ENCODE results near the gene CD84.
A peak's percentile ranks its signal among the peaks of the same experiment; 100 is the strongest.
"Not testable (repeated sequence)": the region's sequence is repeated elsewhere in the genome, so short reads cannot be mapped to it uniquely, and the experiment has no call there.

CD84 gene, protein sequence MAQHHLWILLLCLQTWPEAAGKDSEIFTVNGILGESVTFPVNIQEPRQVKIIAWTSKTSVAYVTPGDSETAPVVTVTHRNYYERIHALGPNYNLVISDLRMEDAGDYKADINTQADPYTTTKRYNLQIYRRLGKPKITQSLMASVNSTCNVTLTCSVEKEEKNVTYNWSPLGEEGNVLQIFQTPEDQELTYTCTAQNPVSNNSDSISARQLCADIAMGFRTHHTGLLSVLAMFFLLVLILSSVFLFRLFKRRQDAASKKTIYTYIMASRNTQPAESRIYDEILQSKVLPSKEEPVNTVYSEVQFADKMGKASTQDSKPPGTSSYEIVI

DNA sequence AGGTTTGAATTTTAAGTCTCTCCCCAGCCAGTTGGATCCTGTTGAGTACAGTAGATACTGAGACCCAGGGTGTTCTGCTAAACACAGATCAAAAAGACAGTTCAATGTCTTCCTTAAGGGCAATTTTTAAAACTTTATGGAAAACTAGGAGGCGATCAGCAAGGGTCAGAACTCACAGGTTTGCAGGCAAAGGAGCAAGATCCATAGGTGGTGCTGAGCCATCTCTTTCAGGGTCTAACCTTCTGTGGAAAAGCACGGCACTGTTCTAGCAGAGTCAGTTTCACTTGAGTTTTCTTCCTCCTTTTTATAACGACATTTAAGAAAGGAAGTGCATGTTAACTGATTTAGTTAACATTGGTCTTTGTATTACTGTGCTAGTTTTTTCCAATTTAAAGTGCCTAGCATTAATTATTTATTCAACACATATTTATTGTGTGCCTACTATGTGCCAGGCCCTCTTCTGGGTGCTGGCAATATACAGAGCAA lies at the start of gene CD84:
TSS of gene CD84 (minus strand) at position 281 of the 486 bp plus-strand sequence. CDS start at position 222, 59 bp downstream.
- DNase-seq, result peak; percentile 76

DNA sequence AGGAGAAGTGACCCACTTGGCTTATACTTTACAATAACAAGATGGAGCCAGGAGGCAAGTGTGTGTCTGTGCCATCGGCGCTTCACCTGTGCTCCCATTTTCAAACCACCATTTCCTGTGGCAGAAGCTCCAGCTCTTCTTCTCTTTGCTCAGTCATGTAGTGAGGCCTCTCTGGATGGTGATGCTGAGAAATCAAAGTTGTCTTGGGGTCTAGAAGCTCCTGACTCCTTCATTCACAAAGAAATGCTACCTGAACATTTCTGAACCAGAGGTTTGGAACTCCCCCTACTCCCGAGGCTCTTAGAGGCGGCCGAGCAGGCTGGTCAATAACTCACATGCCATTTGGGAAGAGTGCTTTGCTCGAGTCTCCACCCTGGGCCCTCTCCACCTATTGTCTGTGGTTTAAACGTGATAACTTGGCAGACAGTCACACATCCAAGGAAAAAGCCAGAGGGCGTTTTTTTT lies 49.5 kb upstream of the CD84 start:
- DNase-seq, result no peak

DNA sequence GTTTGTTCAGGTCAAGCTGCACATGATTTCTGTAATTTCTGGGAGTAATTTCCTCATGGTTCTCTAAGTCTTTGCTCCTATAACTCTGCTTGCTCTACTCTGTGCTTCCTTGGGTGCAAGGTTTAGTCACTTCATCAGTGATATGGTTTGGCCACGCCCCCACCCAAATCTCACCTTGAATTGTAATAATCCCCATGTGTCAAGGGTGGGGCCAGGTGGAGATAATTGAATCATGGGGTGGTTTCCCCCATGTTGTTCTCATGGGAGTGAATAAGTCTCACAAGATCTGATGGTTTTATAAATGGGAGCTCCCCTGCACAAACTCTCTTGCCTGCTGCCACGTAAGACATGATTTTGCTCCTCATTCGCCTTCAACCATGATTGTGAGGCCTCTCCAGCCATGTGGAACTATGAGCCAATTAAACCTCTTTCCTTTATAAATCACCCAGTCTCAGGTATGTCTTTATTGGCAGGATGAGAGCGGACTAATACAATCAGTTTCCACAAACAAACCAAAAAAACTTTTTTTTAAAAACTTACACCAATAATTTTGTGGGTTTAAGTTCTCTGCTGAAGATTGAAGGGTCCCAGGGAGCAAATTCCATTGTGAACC lies 48.5 kb upstream of the CD84 start:
- DNase-seq, result not testable (repeated sequence)

DNA sequence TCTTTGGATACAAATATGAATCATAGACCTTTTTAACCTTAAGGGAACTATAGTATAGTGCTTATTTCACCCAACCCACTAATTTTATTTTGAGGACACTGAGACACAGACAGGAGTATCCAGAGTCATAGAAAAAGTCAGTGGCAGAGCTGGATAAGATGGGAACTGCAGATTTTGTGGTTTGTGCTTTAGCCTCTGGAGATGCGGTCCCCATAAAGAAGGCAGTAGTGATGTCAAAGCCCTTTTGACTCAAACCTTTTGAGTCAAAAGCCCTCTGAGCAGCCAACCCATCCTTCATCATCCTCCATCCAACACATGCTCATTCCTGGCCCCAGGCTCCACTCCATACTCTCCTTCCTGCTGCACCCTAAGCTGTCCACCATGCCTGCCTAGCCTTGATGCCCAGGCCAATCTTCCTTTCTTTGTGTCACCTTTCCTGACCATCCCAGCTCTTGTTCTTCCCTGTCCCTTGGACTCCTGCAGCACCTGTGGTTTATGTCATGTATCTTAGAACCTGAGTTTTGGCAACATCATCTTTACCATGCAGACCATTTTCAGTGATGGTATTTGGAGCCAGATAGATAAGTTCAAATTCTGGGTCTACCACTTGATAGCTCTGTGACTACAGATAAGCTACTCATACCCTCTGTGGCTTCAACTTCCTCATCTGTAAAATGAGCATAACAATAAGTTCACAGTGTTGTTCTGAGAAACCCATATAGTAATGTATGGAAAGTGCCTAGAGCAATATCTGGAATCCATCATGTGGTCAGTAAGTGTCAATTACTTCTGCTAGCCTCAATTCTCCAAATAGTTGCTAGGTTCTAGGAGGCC lies 47.4 kb upstream of the CD84 start:
- DNase-seq, result peak; percentile 49

DNA sequence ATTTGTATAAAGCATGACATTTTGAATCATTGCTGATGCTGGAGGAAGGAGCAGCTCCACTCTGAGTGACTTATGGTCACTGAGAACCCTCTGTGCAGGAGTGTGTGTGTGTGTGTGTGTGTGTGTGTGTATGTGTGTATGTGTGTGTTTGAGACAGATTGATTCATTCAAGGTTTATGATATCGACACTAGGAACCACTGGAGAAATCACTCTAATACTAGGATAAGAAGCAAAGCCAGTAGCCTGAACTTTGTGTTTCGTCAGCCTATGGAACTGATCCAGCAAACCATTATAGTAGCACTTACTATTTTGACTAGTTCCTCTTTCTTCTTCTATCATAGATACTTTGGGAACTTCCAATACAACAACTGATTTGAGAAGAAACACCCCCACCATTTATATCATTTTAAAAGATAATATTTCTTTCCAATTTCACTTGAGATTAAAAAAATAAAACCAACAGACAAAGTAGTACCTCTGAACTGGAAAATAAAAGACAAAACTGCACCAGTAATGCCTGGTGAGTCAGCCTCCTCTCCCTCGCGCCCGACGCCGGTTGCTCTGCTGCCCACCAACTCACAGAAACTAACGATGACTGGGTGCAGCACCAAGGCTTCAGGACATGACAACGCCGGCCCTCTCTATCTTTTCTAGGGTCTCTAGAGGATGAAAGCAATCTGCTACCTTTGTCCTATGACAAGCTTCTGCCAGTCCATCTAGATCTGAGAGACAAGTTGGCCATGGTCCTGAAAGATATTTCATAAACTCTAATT lies 46.6 kb upstream of the CD84 start:
- peak; percentile 76 for DNase-seq

DNA sequence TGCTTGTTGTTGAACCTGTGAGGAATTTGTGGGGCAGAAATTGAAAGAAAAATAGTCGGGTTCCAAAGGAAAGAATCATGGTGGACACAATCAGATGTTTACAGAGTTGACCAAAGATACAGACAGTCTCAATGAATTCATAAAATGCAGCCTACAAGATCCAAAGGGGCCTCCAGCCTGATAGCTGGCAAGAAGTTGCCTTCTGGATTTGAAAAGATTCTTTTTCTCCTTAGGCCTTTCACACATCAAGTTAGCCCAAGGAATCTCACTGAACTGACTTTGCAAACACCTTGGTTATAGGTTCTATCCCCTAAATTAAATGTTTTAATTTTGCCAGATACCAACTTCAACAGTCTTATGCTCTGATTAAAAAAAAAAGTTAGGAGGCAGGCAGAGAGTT lies 46.0 kb upstream of the CD84 start:
- no peak for DNase-seq

DNA sequence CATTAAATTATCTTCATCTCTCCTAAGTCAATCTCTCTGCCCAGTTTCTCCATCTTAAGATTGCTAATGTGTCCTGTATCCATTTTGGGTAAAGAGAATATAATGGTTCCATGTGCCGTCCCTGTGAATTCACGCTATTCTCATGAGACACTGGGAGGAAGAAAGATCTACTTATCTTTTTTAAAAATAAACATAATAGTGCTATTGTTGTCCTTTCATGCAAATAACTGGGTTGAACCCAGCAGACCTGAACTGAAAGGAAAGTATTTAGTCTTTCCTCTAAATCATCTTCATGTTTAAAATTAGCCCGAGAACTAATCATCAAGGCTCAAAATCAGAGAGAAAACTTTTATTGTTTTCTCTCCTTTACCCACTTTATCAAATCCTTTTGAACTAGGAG lies 45.2 kb upstream of the CD84 start:
- no peak for DNase-seq

DNA sequence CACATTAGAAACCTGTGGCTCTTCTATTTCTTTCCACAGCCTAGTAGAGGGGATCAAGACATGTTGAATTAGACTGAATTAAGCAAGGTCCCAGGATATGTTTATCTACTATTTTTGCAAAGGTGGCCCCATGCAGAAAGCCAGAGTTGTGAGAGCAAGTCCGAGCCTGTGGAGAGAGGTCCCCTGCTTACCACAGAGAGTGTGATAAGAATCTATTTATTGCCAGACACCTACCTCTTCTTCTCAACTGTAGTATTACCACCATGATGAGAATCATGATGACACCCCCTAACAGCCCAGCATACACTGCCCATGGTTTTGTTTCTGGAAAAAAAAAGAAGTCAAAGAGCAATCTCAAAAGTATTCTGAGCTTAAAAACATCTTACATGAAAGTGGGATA lies 44.6 kb upstream of the CD84 start:
- DNase-seq, result no peak

DNA sequence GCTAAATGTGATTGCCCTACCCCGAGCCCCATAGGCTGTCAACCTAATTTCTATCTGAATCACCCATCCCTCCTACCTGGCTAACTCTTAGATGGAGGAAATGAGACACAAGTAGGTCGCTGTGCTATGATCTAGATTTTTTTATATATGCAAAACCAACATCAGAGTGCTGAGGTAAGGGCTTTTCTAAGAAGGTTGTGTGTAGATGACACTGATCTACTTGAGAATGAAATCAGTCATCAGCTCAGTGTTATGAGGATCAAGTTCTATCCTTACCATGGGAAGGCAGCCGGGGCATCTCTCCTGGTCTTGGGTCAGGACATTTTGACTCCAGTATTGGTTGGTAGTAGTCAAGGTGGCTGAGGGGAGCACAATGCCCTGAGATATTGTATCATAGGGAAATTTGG lies 43.9 kb upstream of the CD84 start:
- no peak for DNase-seq

DNA sequence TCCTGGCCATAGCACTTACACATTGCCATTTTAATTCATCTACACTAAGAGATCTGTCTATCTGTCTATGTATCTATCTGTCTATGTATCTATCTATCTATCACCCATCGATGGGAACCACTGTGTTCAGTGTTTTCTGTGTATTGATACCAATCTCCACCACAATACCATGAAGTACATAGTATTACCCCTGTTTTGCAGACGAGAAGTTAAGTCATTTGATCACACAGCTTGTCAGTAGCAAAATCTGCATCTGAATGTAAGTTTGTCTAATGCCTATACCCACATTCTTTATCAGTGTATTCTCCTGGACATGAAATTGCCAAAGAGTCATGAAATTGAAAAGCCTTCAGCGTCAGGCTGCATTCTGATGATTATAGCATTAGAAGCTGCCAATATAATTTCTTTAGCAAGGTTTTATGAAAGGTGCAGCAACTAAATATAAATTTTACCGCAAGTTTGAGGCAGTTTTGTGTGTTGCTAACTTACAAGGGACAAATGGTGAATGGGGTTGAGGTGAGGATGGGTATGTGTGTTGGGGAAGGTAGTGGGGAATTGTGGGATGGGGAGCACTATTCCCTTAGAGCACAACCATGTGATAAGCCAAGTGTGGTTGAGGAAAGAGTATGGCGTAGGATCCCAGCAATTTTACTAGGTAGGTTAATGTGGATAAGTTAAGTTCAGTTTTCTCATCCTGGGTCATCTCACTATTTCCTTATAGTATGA lies 43.4 kb upstream of the CD84 start:
- DNase-seq, result no peak

DNA sequence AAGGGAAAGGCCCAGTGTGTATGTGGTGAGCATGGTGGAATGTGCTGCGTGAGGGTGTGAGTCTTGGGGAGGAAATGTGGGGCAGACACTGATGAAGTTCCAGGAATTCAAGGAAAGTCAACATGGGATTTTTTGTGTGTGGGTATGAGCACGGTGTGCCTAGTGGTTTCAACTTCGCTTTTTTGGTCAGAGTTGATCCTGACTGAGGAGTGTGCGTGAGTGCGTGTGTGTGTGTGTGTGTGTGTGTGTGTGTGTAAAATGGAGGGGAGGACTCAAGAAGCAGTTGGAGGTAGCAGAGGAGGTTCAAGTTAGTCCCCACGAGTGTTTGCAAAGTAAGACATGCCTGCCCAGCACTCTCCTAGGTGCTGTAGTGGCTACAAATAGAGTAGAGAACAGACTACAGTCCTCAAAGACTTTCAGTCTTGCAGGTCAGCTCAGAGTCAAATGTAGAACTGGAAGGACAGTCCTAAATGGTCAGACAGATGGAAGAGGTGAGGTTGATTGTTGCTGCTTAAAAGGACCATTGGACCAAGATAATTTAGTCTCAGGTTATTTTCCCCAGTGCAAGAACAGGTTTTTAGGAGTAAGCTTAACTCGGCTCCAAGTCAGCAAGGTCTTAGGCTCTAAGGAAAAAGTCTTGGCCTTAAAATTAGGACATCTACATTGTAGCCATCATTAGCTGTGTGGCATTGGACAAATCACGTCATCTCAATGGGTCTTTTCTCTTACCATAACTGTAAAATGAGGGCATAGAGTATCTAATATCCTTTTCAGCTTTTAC lies 42.5 kb upstream of the CD84 start:
- peak; percentile 77 for DNase-seq

DNA sequence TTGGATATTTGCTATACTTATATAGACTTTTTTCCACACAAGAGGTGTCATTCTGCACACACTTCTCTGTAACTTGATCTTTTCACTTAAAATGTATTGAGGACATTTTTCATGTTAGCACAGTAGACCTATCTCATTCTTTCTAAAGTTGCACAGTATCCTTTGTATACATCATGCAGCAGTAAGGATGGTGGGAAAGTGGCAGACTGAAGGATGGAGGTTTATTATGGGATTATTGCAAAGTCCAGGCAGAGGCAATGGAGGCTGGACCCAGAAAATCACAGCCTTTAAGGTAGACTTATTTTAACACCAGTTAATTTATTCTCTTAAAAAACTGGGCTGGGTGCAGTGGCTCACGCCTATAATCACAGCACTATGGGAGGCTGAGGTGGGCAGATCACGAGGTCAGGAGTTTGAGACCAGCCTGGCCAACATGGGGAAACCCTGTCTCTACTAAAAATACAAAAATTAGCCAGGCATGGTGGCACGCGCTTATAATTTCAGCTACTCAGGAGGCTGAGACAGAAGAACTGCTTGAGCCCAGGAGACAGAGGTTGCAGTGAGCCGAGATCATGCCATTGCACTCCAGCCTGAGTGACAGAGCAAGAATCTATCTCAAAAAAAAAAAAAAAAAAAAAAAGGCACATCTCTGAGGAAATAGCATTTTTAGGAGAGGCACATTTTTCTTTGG lies 41.8 kb upstream of the CD84 start:
- DNase-seq, result no peak

DNA sequence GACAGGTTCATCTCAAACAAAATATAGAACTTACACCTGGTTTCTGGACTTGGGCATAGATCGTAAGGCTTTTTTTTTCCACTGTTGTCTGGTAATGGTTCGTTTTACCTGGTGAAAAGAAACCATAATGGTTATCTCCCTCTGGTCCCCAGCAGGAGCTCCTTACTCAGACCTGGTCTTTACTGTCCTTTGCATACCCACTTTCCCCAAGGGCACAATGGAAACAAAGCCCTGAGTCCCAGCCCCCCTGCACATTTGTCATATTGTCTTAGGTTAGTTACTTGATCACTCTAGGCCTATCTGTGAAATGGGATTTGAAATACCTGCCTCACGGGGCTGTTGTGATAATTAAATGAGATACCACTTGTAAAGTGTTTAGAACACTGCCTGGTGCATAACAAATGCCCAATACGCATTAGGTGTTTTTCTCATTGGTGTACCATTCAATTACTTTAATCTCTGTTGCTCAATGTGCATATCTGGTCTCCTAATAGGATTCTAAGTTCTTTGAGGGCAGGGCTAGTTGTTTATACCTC lies 40.5 kb upstream of the CD84 start:
- DNase-seq, result no peak

DNA sequence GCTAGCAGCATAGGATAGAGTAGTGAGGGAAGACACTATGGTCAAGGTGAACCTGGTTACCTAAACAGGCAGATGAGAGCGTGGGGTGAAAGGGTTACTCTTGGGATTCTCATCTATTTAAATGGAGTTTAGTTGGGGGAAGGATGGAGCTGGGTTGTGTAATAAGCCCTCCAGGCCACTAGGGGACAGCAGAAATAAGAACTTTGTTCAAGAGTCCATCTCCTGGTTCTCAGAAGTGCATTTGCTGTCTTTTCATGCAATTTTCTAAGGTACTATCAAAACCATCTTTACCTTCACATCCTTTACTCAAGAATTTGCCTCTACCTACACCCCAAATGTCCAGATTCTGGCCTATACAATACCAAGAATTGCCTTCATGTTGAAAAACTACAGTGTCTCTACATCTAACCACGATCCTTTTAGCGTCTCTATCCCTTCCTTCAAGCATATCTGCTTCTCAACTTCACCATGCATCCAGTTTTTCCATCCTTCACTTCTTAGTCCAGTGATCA lies 39.5 kb upstream of the CD84 start:
- DNase-seq, result peak; percentile 52

DNA sequence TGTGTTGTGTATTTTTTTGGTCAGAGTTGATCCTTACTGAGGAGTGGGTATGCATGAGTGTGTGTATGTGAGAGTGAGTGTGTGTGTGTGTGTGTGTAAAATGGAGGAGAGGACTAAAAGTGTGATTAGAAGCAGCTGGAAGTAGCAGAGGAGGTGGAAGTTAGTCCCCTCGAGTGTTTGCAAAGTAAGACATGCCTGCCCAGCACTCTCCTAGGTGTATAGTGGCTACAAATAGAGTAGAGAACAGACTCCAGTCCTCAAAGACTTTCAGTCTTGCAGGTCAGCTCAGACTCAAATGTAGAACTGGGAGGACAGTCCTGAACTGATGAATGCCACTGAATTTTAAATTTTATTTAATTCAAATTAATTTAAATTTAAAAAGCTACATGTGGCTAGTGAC lies 39.0 kb upstream of the CD84 start:
- peak; percentile 4 for DNase-seq

DNA sequence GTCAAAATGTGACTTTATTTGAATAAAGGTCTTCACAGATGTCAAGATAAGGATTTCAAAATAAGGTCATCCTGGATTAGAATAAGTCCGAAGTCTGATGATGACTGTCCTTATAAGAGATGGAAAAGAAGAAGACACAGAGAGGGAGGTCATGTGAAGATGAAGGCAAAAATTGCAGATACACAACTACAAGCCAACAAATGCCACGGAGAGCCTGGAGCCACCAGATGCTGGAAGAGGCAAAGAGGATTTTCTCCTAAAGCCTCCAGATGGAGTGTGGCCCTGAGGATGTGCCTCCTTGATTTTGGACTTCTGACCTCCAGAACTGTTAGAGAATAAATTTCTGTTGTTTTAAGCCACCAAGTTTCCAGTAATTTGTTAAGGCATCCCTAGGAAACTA lies 36.4 kb upstream of the CD84 start:
- no peak for DNase-seq

DNA sequence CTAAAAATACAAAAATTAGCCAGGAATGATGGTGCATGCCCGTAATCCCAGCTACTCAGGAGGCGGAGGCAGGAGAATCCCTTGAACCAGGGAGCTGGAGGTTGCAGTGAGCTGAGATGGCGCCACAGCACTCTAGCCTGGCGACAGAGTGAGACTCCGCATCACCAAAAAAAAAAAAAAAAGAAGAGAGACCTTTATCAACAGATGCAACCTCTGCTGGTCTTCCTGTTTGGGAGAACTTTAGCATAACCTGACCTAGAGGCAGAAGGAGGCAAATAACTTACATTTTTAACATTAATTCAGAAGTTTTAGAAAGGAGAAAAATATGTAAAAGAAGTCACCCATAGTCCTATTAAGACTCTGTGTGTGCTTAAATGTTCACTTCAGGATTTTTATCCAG lies 35.1 kb upstream of the CD84 start:
- DNase-seq, result no peak

DNA sequence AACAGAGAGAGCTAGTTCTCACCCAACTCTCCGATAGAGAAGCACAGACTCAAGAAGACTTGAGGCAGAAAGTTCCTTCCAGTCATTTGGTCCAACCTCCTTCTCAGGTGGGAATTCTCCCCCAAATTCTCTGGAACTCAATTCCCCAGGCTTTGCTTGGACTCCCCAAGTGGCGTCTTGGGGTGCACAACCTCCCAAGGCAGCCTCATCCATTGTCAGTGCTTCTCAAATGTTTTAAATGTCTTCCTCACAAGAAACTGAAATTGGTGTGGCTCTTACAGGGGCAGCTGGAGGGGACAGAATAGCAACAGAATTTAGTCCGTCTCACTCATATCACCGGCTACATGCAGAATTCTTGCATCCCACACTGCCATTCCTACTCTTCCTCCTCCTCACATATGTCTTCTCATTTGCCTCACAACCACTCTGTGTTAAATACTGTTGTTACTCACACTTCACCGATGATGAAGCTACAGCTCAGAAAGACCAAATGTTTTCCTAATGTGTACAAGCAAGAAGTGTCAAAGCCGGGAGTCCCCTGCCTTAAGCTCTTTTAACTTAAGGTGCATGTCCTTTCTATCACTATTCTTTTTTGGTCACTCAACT lies 33.4 kb upstream of the CD84 start:
- DNase-seq, result peak; percentile 11

DNA sequence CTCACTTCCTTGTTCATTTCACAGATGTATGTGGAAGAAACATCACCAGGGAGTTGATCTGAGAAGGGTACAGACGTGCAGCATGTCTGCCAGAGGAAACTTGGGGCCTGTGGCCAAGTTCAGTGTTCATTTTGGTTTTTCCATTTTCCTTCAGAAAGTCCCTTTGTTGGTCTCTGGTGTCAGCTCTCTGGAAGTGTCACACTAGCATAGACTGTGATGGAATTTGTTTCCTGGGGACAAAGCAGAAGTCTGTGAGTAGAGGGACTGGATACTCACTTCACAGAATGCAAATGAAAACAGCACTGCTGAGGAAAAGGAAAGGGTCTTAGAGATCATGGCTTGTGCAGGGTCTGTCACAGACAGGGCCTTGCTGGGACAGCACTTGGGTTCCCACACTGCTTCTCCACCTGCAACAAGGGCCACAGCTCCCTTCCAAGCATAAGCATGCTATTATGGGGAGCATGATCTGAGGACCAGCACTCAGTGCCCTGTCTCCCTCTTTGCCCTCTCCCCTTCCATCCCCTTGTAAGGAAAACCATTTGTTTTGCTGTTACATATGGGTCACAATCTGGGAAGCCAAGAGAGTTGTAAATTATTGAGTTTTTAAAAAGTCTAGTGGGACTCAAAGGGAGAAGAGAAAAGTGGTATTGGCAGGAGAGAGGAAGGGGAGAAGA lies 31.4 kb upstream of the CD84 start:
- no peak for DNase-seq

All from suppressor macrophage treated with lipopolysaccharide for 4 hours (primary cell).